Measurements from ENCODE around the gene ZNF143. TPM values are rescaled to one million over a fixed set of nuclear protein-coding genes. Genes with fewer than 3 reads are reported as not detected.
A peak's percentile ranks its signal among the peaks of the same experiment; 100 is the strongest.
"Not testable (repeated sequence)": the region's sequence is repeated elsewhere in the genome, so short reads cannot be mapped to it uniquely, and the experiment has no call there.

Gene ZNF143
- total RNA-seq = 100 to 1,000 TPM in 1 of 4 donors, 10 to 100 TPM in 3; 41.6 to 144 (median 44.3) TPM

- peak within 1 kb of the TSS; percentile 75 to 99 for H3K4me3 ChIP-seq
- TF ChIP-seq POLR2A (IDR thresholded peaks at IDR 0.05) (peak; percentile 94 to 95), CTCF (IDR thresholded peaks at IDR 0.05) (peak in 1 of 4 experiments; percentile 29)
- peaks cover 14% of the 10 kb centered on the region in 2 donors for H3K4me1 ChIP-seq
- intact Hi-C loops (cut with DNase I; ENCODE audit: low total_unique reads) = no loop called here
- no peaks in the 10 kb centered on the region for H3K27me3 ChIP-seq
- no peaks in the 10 kb centered on the region for H3K9me3 ChIP-seq
- H3K27ac ChIP-seq = peak within 1 kb of the TSS; percentile 98 to 100
- DNase-seq = peak; percentile 100
- no peaks in the 10 kb centered on the region for H3K36me3 ChIP-seq
Measured at GRCh38 chr11:9460322-9461062, at the start of gene ZNF143. ZNF143 (plus strand) TSS chr11:9461012; CDS start chr11:9471309, 10,297 bp downstream.

- no peak for DNase-seq
- Histone ChIP-seq H3K27me3 (no peaks in the 10 kb centered on the region), H3K27ac (no peak overlapping the region), H3K4me1 (no peaks in the 10 kb centered on the region), H3K36me3 (no peaks in the 10 kb centered on the region), H3K4me3 (no peak overlapping the region), H3K9me3 (no peaks in the 10 kb centered on the region)
- intact Hi-C loops (cut with DNase I; ENCODE audit: low total_unique reads) = no loop called here
- TF ChIP-seq CTCF (IDR thresholded peaks at IDR 0.05) (no peak), POLR2A (IDR thresholded peaks at IDR 0.05) (no peak)
Measured at GRCh38 chr11:9428706-9429105, 32.1 kb upstream of the ZNF143 start.

GRCh38 chr11:9438611-9439010, 22.2 kb upstream of the ZNF143 start:
- intact Hi-C loops (cut with DNase I; ENCODE audit: low total_unique reads) = no loop called here
- Histone ChIP-seq H3K36me3 (peaks cover 0 to 2% of the 10 kb centered on the region in 2 donors), H3K4me3 (no peak overlapping the region), H3K27me3 (no peaks in the 10 kb centered on the region), H3K4me1 (no peaks in the 10 kb centered on the region), H3K27ac (no peak overlapping the region), H3K9me3 (no peaks in the 10 kb centered on the region)
- no peak for TF ChIP-seq POLR2A (IDR thresholded peaks at IDR 0.05)
- TF ChIP-seq CTCF (IDR thresholded peaks at IDR 0.05) = no peak
- DNase-seq = no peak

- Histone ChIP-seq H3K4me3 (no peak overlapping the region), H3K27ac (no peak overlapping the region), H3K27me3 (no peaks in the 10 kb centered on the region), H3K36me3 (peaks cover 0 to 2% of the 10 kb centered on the region in 2 donors), H3K9me3 (no peaks in the 10 kb centered on the region), H3K4me1 (no peaks in the 10 kb centered on the region)
- DNase-seq = no peak
- TF ChIP-seq CTCF (IDR thresholded peaks at IDR 0.05) (no peak), POLR2A (IDR thresholded peaks at IDR 0.05) (no peak)
- intact Hi-C loops (cut with DNase I; ENCODE audit: low total_unique reads) = no loop called here
Measured at GRCh38 chr11:9446230-9446629, 14.6 kb upstream of the ZNF143 start.

GRCh38 chr11:9448576-9449352, 12.0 kb upstream of the ZNF143 start:
- Histone ChIP-seq H3K4me1 (no peaks in the 10 kb centered on the region), H3K36me3 (no peaks in the 10 kb centered on the region), H3K9me3 (no peaks in the 10 kb centered on the region), H3K27me3 (no peaks in the 10 kb centered on the region), H3K27ac (no peak overlapping the region), H3K4me3 (no peak overlapping the region)
- no peak for DNase-seq
- intact Hi-C loops (cut with DNase I; ENCODE audit: low total_unique reads) = no loop called here
- no peak for TF ChIP-seq CTCF (IDR thresholded peaks at IDR 0.05)

GRCh38 chr11:9452023-9452422, 8.8 kb upstream of the ZNF143 start:
- H3K27ac ChIP-seq; H3K4me1 ChIP-seq; DNase-seq; H3K36me3 ChIP-seq; H3K27me3 ChIP-seq; intact Hi-C loops (cut with DNase I; ENCODE audit: low total_unique reads); H3K9me3 ChIP-seq; H3K4me3 ChIP-seq: not testable (repeated sequence)

Data from uterus (tissue), 4 donors.